Glutamatergic neuron (in vitro differentiated cells): ENCODE results near the gene PKP2. TPM values are rescaled to one million over a fixed set of nuclear protein-coding genes. Genes with fewer than 3 reads are reported as not detected.

Experiments used
- DNase-seq: peaks from one replicate; pipeline ENCODE4 v3.0.0; 2022
- H3K27ac Mint-ChIP-seq: one replicate; pipeline ENCODE4 v1.8.0; 2020; ENCODE audit warnings: mild to moderate bottlenecking, mixed read lengths, inconsistent platforms; ENCODE audit not compliant: unreplicated experiment
- H3K27me3 Mint-ChIP-seq: one replicate; pipeline ENCODE4 v1.8.0; 2020; ENCODE audit warnings: mild to moderate bottlenecking, moderate library complexity, mixed read lengths, inconsistent platforms; ENCODE audit not compliant: unreplicated experiment
- H3K36me3 Mint-ChIP-seq: one replicate; pipeline ENCODE4 v1.8.0; 2020; ENCODE audit warnings: mild to moderate bottlenecking, mixed read lengths, inconsistent platforms; ENCODE audit not compliant: unreplicated experiment
- H3K4me1 Mint-ChIP-seq: one replicate; pipeline ENCODE4 v1.8.0; 2020; ENCODE audit warnings: mild to moderate bottlenecking, low read depth, mixed read lengths, inconsistent platforms; ENCODE audit not compliant: unreplicated experiment
- H3K4me3 Mint-ChIP-seq: one replicate; pipeline ENCODE4 v1.8.0; 2020; ENCODE audit warnings: mild to moderate bottlenecking, mixed read lengths, inconsistent platforms; ENCODE audit not compliant: unreplicated experiment
- H3K9me3 Mint-ChIP-seq: one replicate; pipeline ENCODE4 v1.8.0; 2020; ENCODE audit warnings: mild to moderate bottlenecking, moderate library complexity, mixed read lengths, inconsistent platforms; ENCODE audit not compliant: unreplicated experiment
- total RNA-seq: library from RNA; stranded (reverse); fragmentation: NEBNext Ultra II Directional; extraction: Animal tissue kit (Norgen Biotek cat#: 25700); gene quantifications from one replicate; pipeline ENCODE4 v1.2.1, GENCODE V29; 2021; ENCODE audit not compliant: unreplicated experiment
- TF ChIP-seq, protein P1 (sequence below): fragments of 200-600 bp; sonication (generic); IDR thresholded peaks from one replicate; pipeline ENCODE4 v1.5.0; 2021; ENCODE audit not compliant: partially characterized antibody, unreplicated experiment

The PKP2 gene
- total RNA-seq, 1 donor from 2014 or later = 2.5 TPM

DNA sequence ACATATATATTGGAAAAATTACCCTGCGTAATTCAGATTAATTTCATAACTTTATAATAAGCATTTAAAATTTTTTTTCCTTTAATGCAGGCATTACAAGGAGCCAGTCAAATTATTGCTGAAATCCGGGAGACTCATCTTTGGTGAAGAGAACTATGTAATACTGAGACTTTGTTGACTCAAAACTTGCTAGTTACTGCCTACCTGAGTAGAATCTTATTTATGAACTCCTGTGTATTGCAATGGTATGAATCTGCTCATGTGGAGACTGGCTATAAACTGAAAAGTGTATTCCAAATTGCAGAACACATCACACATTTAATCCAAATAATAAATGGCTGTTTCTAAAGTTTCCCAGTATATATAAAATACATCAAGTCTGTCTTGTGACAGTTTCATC, 153.3 kb downstream of the PKP2 start:
- H3K4me3 Mint-ChIP-seq = no peak overlapping the region
- H3K4me1 Mint-ChIP-seq = no peaks in the 10 kb centered on the region
- TF ChIP-seq, protein P1, sequence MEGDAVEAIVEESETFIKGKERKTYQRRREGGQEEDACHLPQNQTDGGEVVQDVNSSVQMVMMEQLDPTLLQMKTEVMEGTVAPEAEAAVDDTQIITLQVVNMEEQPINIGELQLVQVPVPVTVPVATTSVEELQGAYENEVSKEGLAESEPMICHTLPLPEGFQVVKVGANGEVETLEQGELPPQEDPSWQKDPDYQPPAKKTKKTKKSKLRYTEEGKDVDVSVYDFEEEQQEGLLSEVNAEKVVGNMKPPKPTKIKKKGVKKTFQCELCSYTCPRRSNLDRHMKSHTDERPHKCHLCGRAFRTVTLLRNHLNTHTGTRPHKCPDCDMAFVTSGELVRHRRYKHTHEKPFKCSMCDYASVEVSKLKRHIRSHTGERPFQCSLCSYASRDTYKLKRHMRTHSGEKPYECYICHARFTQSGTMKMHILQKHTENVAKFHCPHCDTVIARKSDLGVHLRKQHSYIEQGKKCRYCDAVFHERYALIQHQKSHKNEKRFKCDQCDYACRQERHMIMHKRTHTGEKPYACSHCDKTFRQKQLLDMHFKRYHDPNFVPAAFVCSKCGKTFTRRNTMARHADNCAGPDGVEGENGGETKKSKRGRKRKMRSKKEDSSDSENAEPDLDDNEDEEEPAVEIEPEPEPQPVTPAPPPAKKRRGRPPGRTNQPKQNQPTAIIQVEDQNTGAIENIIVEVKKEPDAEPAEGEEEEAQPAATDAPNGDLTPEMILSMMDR = no peak
- no peak overlapping the region for H3K27ac Mint-ChIP-seq
- DNase-seq = no peak
- H3K9me3 Mint-ChIP-seq = no peaks in the 10 kb centered on the region
- H3K27me3 Mint-ChIP-seq = no peaks in the 10 kb centered on the region
- no peaks in the 10 kb centered on the region for H3K36me3 Mint-ChIP-seq

DNA sequence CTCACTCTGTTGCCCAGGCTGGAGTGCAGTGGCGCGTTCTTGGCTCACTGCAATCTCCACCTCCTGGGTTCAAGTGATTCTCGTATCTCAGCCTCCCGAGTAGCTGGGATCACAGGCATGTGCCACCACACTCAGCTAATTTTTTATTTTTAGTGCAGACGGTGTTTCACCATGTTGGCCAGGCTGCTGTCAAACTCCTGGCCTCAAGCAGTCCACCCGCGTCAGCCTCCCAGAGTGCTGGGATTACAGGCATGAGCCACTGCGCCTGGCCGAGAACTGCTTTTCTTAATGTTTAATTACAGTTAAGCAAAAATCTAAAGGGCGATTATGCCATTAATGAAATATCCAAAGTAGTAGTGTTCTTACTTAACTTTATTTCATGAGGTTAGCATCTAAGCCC, 154.4 kb downstream of the PKP2 start:
- H3K36me3 Mint-ChIP-seq = no peaks in the 10 kb centered on the region
- H3K27me3 Mint-ChIP-seq = no peaks in the 10 kb centered on the region
- H3K4me1 Mint-ChIP-seq = no peaks in the 10 kb centered on the region
- H3K27ac Mint-ChIP-seq = no peak overlapping the region
- H3K4me3 Mint-ChIP-seq = no peak overlapping the region
- DNase-seq = no peak
- TF ChIP-seq, protein P1 = no peak
- H3K9me3 Mint-ChIP-seq = no peaks in the 10 kb centered on the region

Other genes with a start within 250 kb of the PKP2 start
- gene DNM1L, start 217.5 kb downstream of the PKP2 start, total RNA-seq = 167 TPM
- 10.0 TPM for gene YARS2, start 140.9 kb downstream of the PKP2 start, total RNA-seq